NCI-H2196 (cell line): ENCODE results near the gene CEP55.

Experiments
- DNase-seq: peaks from one replicate; lab custom pipeline; 2025; ENCODE audit not compliant: unreplicated experiment; lab: John Stamatoyannopoulos, UW

Gene CEP55

DNA sequence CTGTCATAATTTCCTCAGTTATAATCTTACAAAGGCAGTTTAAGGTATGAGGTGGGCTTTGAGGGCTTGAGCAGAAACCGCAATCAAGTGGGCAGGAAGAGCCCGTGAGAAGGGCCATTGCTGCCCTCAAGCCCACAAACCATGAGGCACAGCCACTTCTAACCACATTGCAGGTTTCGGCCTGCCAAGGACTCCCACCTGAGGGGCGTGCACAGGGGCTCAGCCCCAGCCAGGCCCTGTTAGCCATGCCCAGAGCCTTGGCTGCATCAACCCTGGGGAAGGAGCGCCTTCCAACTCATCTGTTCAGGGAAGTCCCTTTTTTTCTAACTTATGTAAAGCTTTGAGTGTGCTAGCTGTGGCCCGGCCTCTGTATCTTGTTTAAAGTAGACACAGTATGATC, 64.1 kb downstream of the CEP55 start:
- DNase-seq, result no peak

- no peak for DNase-seq
Observed at GRCh38 chr10:93565446-93565845, 69.0 kb downstream of the CEP55 start.

DNA sequence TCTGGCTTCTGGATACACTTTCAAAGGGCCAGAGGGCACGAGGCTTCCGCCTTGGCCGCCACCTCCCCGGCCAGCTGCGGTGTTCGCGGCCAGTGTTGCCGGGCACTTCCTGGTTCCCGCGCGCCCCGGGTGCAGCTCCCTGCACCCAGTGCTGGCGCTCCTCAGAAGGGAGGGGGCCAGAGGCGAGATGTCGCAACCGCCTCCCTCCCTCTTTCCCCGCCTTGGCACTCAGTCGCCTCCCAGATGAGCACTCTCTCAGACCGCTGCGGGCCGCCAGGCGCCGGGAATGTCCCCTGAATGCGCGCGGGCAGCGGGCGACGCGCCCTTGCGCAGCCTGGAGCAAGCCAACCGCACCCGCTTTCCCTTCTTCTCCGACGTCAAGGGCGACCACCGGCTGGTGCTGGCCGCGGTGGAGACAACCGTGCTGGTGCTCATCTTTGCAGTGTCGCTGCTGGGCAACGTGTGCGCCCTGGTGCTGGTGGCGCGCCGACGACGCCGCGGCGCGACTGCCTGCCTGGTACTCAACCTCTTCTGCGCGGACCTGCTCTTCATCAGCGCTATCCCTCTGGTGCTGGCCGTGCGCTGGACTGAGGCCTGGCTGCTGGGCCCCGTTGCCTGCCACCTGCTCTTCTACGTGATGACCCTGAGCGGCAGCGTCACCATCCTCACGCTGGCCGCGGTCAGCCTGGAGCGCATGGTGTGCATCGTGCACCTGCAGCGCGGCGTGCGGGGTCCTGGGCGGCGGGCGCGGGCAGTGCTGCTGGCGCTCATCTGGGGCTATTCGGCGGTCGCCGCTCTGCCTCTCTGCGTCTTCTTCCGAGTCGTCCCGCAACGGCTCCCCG, 70.2 kb downstream of the CEP55 start, which contains the start of gene FFAR4:
TSS of gene FFAR4 (plus strand) at position 231 of the 842 bp plus-strand sequence. CDS start at position 287, 56 bp downstream.
- DNase-seq, result peak; percentile 42

GRCh38 chr10:93567277-93568104, 71.1 kb downstream of the CEP55 start:
- DNase-seq, result no peak

GRCh38 chr10:93568105-93568390, 71.6 kb downstream of the CEP55 start:
- DNase-seq, result no peak

- no peak for DNase-seq
Observed at GRCh38 chr10:93570383-93570782, 74.0 kb downstream of the CEP55 start.

DNA sequence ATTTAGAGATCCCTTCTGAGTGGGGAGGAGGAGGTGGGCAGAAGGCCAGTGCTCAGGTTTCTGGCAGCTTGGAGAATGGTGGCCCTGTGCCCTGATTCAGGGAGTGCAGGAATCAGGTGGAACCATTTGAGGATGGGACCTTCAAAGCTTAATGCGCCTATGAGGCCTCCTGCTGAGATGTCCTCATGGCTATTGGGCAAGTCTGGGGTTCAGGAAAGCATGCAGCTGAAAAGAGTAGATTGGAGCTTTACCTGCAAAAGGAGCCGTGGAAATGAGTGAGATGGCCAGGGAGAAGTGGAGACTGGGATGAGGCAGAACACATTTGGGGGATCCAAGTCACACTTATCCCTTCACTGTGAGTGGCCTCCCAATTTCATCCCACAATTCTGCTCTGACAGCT, 76.2 kb downstream of the CEP55 start:
- DNase-seq, result no peak

- no peak for DNase-seq
Observed at GRCh38 chr10:93573051-93573909, 76.9 kb downstream of the CEP55 start.

DNA sequence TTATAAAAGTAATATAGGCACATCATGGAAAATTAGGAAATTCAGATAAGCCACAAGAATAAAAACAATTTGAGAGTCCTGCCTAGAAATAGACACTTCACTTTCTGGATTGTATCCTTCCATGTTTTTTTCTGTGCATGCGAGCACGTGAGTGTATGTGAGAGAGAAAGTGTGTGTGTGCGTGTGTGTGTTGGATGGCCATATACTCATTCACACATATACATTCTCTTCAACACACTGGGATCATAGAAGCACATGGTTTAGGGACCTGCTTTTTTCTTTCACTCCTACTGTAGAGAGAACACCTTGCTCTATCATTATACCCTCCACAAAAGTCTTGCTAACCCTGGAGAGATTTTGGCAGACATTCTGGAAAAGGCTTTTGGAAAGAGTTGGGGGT, 77.5 kb downstream of the CEP55 start:
- DNase-seq, result no peak

GRCh38 chr10:93576888-93577287, 80.5 kb downstream of the CEP55 start:
- DNase-seq, result no peak

- no peak for DNase-seq
Observed at GRCh38 chr10:93577565-93577964, 81.2 kb downstream of the CEP55 start.
